HepG2 (cell line): ENCODE data around the gene ITPR1. TPM values are rescaled to one million over a fixed set of nuclear protein-coding genes. Genes with fewer than 3 reads are reported as not detected.

Experiments
- JDP2 ChIP-seq: sonication (generic); formaldehyde crosslinking; IDR thresholded peaks from 2 replicates; pipeline ENCODE4 v1.8.1; 2022; ENCODE audit warnings: missing genetic modification reagents, borderline replicate concordance
- JUNB ChIP-seq: sonication (generic); formaldehyde crosslinking; IDR thresholded peaks from 2 replicates; pipeline ENCODE4 v1.8.0; 2022; ENCODE audit warnings: missing genetic modification reagents, mild to moderate bottlenecking, borderline replicate concordance
- MED1 ChIP-seq: sonication (generic); formaldehyde crosslinking; IDR thresholded peaks from 2 replicates; pipeline ENCODE4 v1.4.0; 2020; ENCODE audit warnings: missing genetic modification reagents
- NR2F1 ChIP-seq, 2 experiments: fragments of 450-650 bp in 1 of 2; formaldehyde crosslinking in 1 of 2; IDR thresholded peaks; 2 replicates each; pipeline versions ENCODE4 v1.5.0 to v1.6.1; 2016 to 2020; ENCODE audit warnings: mild to moderate bottlenecking in 1 of 2, missing compliant biosample characterization in 1 of 2, missing genetic modification reagents in 1 of 2, moderate library complexity in 1 of 2
- SAP130 ChIP-seq: IDR thresholded peaks from 2 replicates; pipeline ENCODE4 v1.6.1; 2016; ENCODE audit warnings: low read depth
- YEATS4 ChIP-seq: sonication (generic); formaldehyde crosslinking; IDR thresholded peaks from 2 replicates; pipeline ENCODE4 v1.4.0; 2020; ENCODE audit warnings: missing genetic modification reagents, borderline replicate concordance
- ZBTB40 ChIP-seq, 2 experiments: fragments of 450-650 bp in 1 of 2; sonication (generic) in 1 of 2; formaldehyde crosslinking in 1 of 2; IDR thresholded peaks; 2 replicates each; pipeline versions ENCODE4 v1.6.1 to v1.8.0; 2016 to 2022; ENCODE audit warnings: antibody characterized with exemption in 1 of 2, mild to moderate bottlenecking in 1 of 2, missing genetic modification reagents in 1 of 2
- ZC3H4 ChIP-seq: sonication (generic); formaldehyde crosslinking; IDR thresholded peaks from 2 replicates; pipeline ENCODE4 v1.4.0; 2020; ENCODE audit warnings: missing genetic modification reagents, borderline replicate concordance
- ZNF326 ChIP-seq: sonication (generic); formaldehyde crosslinking; IDR thresholded peaks from 2 replicates; pipeline ENCODE4 v1.4.0; 2020; ENCODE audit warnings: missing genetic modification reagents, borderline replicate concordance
- ZNF362 ChIP-seq: sonication (generic); formaldehyde crosslinking; IDR thresholded peaks from 2 replicates; pipeline ENCODE4 v1.4.0; 2020; ENCODE audit warnings: missing genetic modification reagents, mild to moderate bottlenecking, borderline replicate concordance
- ZNF629 ChIP-seq: sonication (generic); formaldehyde crosslinking; conservative IDR thresholded peaks from 2 replicates; pipeline ENCODE4 v1.5.0; 2020; ENCODE audit warnings: missing genetic modification reagents
- polyA plus RNA-seq, 8 experiments: library from polyadenylated mRNA; depleted of rRNA in 3 of 8; stranded (reverse) in 7 of 8; unstranded in 1 of 8; fragments of >200 nt; fragmentation: Illumina TruSeq in 4 of 8; extraction: Trizol in 4 of 8; gene quantifications; 2 replicates each; pipeline versions ENCODE4 v1.2.1 to v1.2.3, GENCODE V29; 2011 to 2016; ENCODE audit warnings: low read depth in 4 of 8, missing spikeins in 1 of 8, mixed read lengths in 1 of 8; ENCODE audit not compliant: insufficient read depth in 1 of 8
- total RNA-seq, 5 experiments: library from RNA; depleted of rRNA; stranded (reverse); fragments of >200 nt; fragmentation: Illumina TruSeq; extraction: Trizol; gene quantifications; 2 replicates each; pipeline ENCODE4 v1.2.3, GENCODE V29; 2016; ENCODE audit warnings: low read depth in 1 of 5

The ITPR1 gene
- total and polyA plus RNA-seq, 2 of the 13 experiments (the other 11 are each of a cell fraction or from before 2014, with no cell fraction given): 10.0 to 11.4 TPM

- TF ChIP-seq ZBTB40 (IDR thresholded peaks at IDR 0.05): no peak
- no peak for TF ChIP-seq ZBTB40 (CRISPR knock-in tag; IDR thresholded peaks at IDR 0.05)
- TF ChIP-seq ZNF326 (CRISPR knock-in tag): no peak
- TF ChIP-seq YEATS4 (CRISPR knock-in tag): no peak
- TF ChIP-seq JUNB: no peak
- TF ChIP-seq JDP2 (CRISPR knock-in tag): no peak
- no peak for TF ChIP-seq NR2F1 (CRISPR knock-in tag; IDR thresholded peaks at IDR 0.05)
- no peak for TF ChIP-seq ZNF362 (CRISPR knock-in tag)
- TF ChIP-seq MED1 (CRISPR knock-in tag): no peak
- TF ChIP-seq ZC3H4 (CRISPR knock-in tag): no peak
- TF ChIP-seq SAP130 (CRISPR knock-in tag): no peak
- TF ChIP-seq ZNF629 (CRISPR knock-in tag): no peak
- TF ChIP-seq, all 625 proteins: peak for 0
These were observed 371.4 kb downstream of the ITPR1 start (continued) for GRCh38 chr3:4864503-4864902.
